Hematopoietic multipotent progenitor cell treated with erythropoietin and hydrocortisone succinate and interleukin-3 and kit ligand, for 6 days (in vitro differentiated cells): ENCODE measurements around the gene SIT1.
"Not testable (repeated sequence)": the region's sequence is repeated elsewhere in the genome, so short reads cannot be mapped to it uniquely, and the experiment has no call there.

Experiments
- DNase-seq: peaks from one replicate; pipeline ENCODE4 v3.0.0-alpha.2; 2015

Gene SIT1

DNA sequence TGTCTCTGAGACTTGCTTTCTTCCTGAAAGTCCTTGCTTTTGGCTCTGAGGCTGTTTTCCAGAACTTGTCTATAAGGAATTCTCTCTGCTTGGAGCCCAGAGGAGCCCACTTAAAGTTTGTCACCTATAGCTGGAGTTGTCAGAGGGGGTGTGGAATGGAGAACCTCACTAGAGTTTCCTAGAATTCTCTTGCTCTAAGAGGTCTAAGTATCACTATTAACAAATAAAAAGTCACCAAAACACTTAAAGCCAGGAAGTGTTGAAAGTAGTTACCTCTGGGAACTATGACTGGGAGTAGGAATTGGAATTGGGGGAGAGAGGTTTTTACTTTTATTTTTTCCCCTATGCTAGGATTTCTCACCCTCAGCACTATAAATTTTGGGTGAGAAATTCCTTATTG, 15.0 kb downstream of the SIT1 start:
- DNase-seq: no peak

DNA sequence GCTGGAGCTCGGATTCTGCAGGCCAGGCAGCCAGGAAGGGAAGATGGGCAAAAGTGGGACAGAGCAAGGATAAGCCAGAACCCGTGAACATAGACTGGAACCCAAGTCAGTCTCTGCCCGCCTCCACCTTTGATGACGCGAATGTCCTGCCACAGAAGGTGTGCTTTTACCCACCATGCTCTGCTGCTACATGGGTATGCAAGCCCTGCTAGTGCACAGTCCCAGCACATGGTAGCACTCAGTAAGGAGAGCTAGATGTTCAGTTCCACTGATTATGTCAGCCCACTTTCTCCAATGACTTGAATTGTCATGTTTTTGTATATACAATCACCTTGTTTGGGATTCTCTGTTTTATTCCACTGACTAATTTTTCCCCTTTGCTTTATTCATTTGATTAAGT, 21.1 kb downstream of the SIT1 start:
- no peak for DNase-seq

DNA sequence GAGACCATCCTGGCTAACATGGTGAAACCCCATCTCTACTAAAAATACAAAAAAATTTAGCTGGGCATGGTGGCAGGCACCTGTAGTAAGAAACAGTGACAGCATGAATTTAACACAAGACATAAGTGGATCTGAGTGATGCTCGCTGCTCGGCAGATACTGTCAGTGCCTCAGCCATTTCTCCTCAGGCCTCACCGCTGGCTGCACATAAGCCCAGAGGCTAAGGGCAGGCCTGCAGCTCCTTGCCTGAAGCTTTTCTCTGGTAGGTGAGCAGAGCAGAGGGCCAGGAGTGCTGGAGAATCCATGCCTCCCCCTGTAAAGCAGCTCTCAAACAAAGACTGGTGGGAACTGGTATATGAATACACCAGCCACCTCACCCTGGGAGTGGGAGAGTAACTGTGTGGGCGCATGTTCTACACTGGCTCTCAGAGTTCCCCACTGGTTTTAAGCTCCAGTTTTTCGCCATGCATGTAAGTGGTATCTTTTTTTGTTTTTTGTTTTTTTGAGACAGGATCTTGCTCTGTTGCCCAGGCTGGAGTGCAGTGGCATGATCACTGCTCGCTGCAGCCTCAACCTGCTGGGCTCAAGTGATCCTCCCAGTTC, 22.2 kb downstream of the SIT1 start:
- DNase-seq: no peak

DNA sequence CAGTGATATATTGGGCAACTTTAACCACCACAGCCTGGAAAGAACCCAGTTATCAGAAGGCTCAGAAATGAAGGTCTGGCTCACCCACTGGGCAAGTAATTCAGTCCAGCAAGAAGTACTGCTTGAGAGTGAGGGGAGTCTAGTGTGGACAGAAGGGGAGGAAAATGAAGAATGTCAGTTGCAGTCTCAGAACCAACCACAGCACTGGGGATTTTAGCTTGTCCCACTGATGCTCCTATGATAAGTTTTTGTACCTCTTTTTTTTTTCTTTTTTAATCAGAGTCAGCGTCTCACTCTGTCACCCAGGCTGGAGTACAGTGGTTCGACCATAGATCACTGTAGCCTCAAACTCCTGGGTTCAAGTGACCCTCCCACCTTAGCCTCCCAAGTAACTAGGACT, 23.2 kb downstream of the SIT1 start:
- DNase-seq: no peak

DNA sequence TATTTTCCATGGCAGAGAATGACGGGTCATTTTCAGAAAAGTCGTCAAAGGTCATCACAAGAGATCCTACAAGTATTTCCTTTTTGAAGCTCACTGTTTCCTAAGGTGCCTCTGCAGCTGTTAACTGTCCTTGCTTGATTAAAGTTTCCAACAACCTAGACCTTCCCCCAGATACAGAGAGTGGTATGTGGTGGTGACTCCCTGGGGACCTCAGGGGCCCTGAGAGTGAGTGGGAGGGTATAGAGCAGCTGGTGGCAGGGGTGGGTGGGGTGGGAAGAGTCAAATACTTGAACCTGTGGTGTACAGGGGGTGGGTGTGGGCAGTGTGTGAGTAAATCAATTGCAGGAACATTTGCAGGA, 31.0 kb downstream of the SIT1 start:
- DNase-seq: no peak

DNA sequence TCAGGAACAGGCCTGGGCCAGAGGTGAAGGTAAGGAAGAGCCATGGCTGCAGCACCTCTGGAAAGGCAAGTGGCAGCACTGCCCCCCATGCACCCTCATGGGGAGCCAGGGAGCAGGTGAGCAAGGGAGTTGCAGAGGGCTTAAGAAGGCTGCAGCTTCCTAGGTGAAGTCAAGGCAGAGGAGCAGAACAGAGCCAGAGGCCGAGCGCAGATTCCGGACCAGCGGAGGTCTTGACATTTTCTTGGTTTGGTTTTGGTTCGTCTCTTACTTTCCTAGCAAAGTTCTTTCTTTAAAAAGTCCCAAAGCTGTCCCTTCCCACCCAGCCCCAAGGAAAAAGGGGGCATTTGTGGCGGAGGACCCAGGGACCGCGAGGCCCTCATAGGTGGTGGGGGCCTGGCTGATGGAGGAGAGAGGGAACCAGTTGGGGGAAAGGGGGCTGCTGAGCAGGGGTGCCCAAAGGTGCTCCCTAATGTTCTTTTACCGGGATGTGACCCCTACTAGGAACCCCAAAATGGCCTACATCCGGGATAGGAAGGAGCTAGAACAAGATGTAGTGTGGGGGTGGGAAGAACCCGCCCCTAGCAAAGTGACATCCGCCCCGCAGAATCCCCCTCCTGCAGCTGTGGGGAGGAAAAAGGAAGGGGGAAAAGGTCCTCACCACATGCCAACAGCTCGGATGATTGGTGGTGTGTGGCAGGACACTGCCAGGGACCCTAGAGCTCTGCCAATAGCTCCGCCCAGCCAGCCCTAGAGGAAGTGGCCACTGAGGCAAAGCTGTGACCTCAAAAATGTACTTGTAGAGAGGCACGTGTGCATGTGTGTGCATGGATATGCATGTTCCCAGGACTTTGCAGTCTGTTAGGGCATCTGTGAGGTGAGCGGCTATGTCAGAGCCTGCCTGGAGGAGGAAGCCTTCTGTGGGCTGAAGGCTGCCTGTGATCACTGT, 31.6 kb downstream of the SIT1 start:
- DNase-seq: peak; percentile 51

DNA sequence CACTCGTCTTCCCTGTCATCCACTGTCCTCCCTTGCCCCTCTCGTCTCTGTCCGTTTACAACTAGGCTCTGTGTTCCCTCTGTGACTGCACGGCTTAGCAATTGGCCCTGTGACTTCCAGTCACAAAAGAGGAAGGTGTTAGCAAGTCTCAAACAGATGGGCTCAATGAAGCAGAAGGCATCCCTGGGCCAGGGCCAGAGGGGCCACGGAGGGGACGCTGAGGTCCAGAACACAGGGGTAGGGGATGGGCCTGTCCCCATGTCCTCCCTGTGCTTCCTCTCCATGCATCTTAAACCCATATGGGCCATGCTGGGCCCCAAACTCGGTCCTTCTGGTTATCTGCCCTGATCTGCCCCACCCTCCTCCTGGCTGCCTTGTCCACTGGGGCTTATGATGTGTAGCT, 32.4 kb downstream of the SIT1 start, which contains the start of gene CD72:
Gene CD72 (minus strand): TSS at position 89 of the 403 bp plus-strand sequence. CDS start 110 bp downstream, outside the sequence.
- peak; percentile 17 for DNase-seq

DNA sequence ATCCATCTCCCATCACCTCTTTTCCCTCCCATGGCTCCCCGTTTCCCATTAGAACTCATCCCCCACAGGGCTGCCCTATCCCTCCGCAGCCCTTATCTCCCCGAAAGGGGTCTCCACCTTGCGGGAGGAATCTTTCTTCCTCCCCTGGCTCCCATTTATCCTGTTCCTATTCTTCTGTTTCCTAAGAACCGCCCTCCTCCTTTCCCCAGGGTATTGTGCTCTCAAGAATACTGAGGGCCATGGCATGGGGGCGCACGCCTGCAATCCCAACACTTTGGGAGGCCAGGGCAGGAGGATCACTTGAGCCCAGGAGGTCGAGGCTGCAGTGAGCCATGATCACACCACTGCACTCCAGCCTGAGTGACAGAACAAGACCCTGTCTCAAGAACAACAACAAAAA, 33.2 kb downstream of the SIT1 start:
- DNase-seq: no peak

DNA sequence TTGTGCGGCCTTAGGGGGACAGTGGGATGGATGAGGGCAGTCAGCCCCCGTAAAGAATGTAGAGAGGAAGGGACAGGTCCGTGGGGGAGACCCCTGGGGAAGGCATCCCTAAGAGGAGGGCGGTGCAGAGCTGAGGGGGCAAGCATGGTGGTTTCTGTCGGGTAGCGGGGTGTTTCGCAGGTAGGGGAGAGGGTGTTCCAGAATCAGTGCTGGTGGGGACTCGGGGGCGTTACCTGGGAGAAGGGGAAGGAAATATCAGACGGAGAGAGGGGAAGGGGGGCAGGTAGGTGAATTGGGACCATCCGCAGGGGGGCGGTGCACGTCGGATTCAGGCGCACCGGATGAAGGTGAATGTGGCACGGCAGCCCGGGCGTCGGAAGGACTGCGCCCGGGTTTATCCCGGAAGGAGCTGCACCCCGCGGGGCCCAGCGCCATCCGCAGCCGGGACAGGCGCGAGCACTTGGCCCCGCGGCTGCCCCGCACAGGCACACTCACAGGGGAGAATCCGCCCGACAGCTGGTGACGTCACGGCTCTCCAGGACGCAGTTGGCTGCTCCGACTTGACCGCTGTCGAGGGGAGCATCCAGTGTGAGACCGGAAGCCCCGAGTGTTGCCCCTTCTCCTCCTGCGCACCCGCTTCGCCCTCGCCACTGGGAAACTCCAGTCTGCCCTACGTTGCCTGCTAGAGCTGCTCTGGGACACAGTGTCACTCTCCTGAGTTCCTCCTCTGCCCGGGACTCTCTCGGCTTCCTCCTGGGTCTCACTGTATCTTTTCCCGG, 33.9 kb downstream of the SIT1 start:
- peak; percentile 65 for DNase-seq

DNA sequence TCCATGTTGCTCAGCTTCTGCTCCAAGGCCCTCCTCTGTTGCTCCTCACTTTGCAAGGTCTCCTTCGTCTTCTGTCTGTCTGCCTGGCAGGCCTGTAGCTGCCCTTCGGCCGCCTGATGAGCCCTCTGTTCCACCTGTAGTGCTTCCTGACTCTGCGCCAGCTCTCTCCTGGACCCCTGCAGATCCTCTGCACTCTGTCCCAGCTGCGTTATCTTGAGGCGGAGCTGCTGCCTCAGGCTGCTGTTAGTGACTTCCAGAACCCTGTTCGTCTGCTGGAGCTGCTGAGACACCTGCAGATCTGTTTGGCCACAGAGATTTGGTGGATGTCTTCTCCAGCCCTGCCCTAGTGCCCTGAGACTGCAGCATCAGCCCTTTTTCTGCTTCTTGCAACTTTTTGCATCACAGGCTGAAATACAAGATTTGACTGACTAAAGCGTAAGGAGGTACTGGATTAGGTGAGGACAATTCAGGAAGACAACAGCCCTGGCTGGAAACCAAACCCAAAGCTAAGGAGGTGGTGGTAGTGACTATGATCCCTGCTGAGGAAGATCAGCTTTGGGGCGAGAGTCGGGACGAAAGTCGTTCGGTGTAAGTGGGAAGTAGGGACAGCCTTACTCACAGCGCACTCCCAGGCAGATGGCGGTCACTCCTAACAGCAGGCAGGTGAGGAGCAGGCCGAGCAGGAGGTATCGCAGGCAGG, 34.6 kb downstream of the SIT1 start:
- DNase-seq: no peak

DNA sequence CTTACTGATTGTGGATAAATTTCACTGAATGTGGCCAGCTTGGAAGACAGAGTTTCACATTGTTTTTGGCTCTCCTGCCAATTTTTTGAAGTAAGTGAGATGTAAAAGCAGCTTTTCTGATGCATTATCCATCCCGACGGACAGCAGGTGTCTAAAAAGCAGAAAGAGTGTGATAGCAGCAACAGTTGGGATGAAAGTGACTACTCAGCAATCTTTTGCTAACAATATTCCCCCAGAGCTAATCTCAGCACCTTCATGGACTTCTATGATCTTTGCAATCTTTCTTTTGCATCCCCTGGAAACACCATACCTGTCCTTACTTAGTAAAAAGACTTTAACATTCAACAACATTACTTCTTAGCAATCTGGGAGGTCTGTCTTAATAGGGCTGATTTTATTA, 37.9 kb downstream of the SIT1 start:
- no peak for DNase-seq

DNA sequence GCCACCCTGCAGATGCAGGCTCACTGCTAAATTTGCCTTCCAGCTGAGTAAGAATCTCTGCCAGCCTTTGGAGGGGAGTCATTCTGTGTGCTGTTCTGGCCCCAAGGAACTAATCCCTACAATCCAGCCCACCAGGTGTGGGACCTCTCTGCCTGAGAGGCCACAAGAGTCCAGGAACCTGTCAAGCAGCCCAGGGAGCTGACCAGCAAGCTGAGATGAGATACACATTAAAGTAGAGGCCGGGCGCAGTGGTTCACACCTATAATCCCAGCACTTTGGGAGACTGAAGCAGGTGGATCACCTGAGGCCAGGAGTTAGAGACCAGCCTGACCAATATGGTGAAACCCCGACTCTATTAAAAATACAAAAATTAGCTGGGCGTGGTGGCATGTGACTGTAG, 38.7 kb downstream of the SIT1 start:
- not testable (repeated sequence) for DNase-seq

DNA sequence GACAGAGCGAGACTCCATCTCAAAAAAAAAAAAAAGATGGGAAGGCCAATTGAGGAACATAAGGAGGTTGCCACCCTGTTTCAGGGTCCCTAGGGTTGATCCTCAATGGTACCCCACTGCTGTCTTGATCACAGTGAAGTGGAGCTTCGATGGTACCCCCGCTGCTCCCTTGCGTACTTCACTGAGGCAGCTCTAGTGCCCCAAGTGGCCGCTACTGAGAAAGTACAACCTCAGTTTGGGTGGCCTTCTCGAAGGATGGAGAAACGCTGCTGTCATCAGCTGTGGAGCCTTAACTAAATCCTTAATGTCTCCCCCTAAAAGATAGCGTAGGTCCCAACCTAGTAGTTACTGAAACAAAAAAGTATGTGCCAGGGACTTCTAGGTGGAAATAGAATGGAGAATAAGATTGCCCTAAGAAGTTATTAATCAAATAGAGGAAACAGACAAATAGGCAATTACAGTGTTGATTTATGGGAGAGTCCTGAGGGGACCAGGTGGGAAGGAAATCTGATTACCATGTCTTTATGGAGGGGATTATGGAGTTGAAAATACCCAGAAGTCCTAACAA, 39.4 kb downstream of the SIT1 start:
- peak; percentile 78 for DNase-seq

DNA sequence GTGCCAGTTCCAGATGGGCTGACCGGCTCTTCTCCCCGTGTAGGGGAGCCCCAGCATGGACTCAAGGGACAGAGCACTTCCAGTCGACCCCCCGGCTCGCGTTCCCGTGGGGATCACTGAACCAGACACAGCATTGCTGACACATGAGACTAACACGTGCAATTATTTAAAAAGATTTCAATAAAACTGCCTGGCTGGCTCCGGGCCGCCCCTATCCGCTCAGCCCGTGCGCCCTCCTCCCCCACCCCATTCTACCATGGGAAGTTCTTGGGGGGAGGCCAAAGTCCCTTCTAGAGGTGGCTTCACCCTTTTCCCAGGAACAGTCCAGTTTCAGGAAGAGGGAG, 40.9 kb downstream of the SIT1 start:
- DNase-seq: no peak

DNA sequence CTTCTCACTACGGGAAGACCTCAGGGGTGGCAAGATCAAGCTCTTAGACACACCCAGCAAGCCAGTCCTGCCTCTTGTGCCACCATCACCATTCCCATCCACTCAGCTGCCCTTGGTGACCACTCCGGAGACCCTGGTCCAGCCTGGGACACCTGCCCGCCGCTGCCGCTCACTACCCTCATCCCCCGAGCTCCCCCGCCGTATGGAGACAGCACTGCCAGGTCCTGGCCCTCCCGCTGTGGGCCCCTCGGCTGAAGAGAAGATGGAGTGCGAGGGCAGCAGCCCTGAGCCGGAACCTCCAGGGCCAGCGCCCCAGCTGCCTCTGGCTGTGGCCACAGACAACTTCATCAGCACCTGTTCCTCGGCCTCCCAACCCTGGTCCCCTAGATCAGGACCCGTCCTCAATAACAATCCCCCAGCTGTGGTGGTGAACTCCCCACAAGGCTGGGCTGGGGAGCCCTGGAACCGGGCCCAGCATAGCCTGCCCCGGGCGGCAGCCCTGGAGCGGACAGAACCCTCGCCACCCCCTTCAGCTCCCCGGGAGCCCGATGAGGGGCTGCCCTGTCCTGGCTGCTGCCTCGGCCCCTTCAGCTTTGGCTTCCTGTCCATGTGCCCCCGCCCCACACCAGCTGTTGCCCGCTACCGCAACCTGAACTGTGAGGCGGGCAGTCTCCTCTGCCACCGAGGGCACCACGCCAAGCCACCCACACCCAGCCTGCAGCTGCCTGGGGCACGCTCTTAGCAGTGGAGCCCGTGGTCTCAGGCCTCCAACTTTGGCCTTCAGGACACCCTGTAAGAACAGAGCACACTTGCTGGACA, 41.5 kb downstream of the SIT1 start:
- no peak for DNase-seq

DNA sequence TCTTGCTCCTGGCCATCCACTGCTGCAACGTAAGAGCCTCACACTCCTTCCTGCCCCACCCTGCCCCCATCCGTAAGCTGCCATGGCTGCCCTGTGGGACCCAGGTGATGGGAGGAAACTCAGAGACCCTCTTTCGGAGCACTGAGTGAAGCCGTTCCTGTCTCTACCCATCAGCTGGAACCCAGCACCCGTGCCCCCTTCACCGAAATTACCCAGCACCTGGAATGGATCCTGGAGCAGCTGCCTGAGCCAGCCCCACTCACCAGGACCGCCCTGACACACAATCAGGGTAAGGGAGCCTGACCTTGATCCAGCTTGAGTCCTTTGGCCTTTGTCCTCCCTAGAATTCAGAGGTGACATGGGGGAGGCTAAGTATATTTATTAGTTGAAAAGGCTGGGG, 42.5 kb downstream of the SIT1 start:
- no peak for DNase-seq

DNA sequence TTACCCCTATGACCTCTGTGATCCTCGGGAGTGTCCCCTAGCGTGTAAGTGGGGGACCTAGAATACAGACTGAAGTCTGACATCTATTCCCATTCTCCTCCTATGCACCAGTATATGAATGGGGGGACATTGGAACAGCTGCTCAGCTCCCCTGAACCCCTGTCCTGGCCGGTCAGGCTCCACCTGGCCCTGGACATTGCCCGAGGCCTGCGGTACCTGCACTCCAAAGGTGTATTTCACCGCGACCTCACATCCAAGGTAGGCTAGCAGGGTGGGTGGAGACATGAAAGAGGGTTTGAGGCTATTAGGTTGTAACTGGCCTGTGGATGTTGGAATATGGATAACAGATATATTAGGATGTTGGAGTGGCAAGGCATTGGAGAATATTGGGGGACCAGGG, 44.0 kb downstream of the SIT1 start:
- no peak for DNase-seq

DNA sequence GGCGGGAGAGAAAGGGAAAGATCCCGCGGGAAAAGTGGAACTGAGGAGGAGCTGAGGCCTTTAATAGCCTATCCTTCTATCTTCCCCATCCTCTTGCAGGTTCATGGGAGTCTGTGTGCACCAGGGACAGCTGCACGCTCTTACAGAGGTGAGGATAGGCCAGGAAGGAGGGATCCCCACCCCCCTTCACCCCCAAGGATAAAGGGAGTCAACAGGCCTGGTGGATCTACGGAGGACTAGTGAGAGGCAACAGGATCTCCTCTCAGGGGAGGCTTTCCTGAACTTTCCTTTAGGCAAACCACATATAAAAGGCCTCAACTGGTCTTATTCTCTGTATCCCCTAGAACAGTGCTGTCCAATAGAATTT, 44.6 kb downstream of the SIT1 start:
- DNase-seq: no peak

DNA sequence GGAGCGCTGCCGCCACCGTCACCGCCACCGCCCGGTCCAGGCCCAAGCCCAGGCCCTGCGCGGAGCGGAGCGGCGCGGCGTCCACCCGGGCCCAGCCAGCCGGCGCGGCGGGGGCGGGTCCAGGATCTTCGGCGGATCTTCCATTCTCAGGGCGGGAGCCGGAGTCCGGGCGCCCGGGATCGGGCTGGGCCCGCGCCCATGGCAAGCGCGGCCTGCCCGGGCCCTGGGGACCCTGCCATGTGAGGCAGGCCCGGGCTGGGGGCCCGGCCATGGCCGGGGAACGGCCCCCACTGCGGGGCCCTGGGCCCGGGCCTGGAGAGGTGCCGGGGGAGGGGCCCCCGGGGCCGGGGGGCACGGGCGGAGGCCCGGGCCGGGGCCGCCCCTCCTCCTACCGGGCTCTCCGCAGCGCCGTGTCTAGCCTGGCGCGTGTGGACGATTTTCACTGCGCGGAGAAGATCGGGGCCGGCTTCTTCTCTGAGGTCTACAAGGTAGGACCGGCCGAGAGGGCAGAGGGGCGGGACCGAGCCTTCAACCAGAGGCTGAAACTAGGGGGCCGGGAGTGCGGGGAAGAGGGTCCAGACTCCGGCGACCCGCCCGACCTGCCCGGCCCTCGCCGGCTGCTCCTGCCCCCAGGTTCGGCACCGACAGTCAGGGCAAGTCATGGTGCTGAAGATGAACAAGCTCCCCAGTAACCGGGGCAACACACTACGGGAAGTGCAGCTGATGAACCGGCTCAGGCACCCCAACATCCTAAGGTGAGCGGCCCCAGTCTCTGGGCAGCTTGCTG, 45.2 kb downstream of the SIT1 start:
- DNase-seq: peak; percentile 42

DNA sequence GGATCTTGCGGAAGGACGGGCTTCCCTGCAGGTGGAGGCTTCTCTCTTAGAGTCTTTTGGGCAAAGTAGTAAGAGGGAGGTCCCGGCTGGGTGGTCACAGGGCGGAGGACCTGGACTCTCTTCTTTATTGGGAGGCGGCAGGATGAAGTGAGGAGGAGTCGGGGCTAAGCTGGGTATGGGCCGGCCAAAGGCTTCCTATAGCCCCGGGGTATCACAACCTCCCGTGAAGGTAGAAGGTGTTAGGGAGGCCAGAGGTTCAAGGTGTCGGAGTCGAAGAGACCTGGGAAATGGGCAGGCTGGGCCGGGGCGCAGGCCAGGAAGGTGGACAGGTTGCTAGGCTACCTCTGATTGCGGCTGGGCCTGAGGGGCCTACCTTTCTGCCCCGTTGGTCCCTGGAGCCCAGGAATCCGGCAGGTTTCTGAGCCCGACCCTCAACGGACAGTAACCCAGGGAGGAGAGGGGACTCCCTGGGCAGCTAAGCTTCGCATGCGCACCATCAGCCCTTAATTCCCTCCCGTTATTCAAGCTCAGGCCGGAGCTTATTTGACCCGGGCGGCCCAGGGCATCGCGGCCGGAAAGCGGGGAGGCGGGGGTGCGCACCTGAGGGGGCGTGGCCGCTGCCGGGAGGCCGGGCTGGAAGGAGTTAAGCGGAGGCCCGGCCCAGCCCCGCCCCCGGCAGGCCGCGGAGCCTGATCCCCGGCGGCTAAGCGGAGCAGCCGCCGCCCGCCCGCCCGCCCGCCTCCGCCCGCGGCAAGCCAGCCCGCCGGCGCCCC, 46.0 kb downstream of the SIT1 start, which contains the start of gene TESK1:
Gene TESK1 (plus strand): TSS at position 685 of the 773 bp plus-strand sequence. CDS start 358 bp downstream, outside the sequence.
- DNase-seq: peak; percentile 79
